GM18951 (cell line): Measurements from ENCODE around the gene STXBP2.

Source experiments
- POLR2A ChIP-seq: IDR thresholded peaks from 4 replicates; pipeline ENCODE4 v1.6.1; 2011; ENCODE audit warnings: mild to moderate bottlenecking; ENCODE audit not compliant: insufficient read length, insufficient read depth; ENCODE audit errors: extremely low read depth
- in situ Hi-C: fragments of 300-500 bp; cut with MboI; formaldehyde crosslinking; loops from one replicate; pipeline ENCODE4 v1.12.0; 2022; ENCODE audit warnings: low sequenced_read_pairs, mixed read lengths, inconsistent platforms; ENCODE audit not compliant: unreplicated experiment

Gene STXBP2

DNA sequence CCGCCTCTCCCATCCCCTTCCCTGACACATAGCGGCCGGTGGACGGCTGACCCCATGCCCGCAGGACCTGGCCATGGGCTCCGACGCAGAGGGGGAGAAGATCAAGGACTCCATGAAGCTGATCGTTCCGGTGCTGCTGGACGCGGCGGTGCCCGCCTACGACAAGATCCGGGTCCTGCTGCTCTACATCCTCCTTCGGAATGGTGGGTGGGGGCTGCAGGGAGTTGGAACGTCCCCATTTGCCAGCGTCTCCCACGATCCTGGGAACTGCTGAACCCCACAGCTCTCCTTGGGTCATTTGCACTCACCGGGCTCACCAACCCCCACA, 7.6 kb downstream of the STXBP2 start:
- TF ChIP-seq POLR2A, result no peak
- in situ Hi-C loops, result loop anchor here (10.0 kb wide), 1 partner anchor 160 kb away; no protein-coding TSS in a partner anchor

DNA sequence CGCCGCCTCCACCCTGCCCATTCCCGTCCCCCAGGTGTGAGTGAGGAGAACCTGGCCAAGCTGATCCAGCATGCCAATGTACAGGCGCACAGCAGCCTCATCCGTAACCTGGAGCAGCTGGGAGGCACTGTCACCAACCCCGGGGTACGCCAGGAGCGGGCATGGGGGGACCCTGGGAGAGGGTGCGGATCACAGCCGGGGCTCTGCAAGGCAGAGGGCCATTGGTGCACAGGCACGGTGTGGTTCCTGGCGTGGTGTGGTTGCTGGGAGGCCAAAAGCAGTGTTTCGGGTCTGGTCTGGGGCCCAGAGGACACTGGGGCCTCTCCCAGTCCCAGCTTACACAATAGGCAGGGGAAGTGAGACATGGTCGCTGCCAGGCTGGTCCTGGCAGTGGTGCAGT, 8.3 kb downstream of the STXBP2 start:
- no peak for TF ChIP-seq POLR2A
- in situ Hi-C loops, result loop anchor here (10.0 kb wide), 1 partner anchor 160 kb away; no protein-coding TSS in a partner anchor

DNA sequence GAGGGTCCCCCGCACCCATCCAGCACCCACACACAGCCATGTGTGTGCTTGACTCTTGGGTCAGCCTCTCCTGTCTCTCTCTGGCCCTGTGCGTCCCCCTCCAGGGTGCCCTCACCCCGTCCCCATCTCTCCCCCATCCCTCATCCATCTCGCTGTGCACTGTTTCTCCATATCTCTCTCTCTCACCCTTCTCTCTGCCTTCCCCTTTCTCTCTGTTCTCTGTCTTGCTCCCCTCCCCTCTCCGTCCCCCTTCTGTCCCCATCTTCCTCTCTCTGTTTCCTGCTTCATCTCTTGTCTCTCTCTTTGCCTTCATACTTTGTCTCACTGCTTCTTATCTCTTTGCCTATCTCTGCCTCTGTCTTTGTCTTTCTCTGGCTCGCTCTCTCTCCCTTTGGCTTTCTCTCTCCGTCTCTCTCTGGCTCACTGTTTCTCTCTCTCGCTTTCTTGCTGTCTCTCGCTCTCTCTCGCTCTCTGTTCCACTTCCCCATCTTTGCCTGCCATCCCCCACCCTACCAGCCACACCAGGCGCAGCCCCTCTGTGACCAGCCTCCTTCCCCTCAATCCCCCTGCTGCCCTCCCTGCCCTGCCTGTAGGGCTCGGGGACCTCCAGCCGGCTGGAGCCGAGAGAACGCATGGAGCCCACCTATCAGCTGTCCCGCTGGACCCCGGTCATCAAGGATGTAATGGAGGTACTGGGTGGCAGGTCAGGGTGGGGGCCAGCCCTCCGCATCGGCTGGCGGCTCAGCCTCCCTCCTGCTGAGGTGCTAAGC, 8.9 kb downstream of the STXBP2 start:
- in situ Hi-C loops, result loop anchor here (10.0 kb wide), 1 partner anchor 159 kb away; no protein-coding TSS in a partner anchor
- no peak for TF ChIP-seq POLR2A

GRCh38 chr19:7646426-7646700, 9.5 kb downstream of the STXBP2 start:
- in situ Hi-C loops, result loop anchor here (10.0 kb wide), 1 partner anchor 158 kb away; no protein-coding TSS in a partner anchor
- TF ChIP-seq POLR2A, result no peak

GRCh38 chr19:7647156-7647555, 10.2 kb downstream of the STXBP2 start:
- no peak for TF ChIP-seq POLR2A
- in situ Hi-C loops, result loop anchor here (10.0 kb wide), 1 partner anchor 158 kb away; no protein-coding TSS in a partner anchor

DNA sequence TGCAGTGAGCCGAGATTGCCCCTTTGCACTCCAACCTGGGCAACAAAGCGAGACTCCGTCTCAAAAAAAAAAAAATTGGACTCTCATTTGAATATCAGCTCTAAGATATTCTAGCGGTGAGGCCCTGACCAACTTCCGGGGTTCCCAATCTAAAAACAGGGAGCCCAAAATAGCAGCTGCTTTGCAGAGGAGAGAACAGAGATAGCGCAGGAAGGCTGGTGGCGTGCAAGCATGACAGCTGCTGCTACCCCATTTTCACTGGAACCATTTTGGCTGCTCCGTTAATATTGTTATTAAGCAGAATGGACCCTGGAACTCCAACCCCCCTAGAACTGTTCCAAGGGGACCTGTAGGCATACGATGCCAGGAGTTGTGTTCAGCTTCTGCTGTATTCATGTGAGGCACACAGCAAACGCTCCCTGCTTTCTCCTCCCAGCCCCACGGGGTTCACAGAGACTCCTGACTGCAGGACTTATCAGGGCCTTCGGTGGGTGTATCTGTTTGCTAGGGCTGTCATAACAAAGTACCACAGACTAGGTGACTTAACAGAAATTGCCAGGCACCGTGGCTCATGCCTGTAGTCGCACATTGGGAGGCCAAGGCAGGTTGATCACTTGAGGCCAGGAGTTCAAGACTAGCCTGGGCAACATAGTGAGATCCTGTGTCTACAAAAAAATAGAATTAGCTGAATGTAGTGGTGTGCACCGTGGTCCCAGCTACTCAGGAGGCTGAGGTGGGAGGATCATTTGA, 11.5 kb downstream of the STXBP2 start:
- in situ Hi-C loops, result loop anchor here (10.0 kb wide), 1 partner anchor 156 kb away; no protein-coding TSS in a partner anchor
- TF ChIP-seq POLR2A, result no peak

DNA sequence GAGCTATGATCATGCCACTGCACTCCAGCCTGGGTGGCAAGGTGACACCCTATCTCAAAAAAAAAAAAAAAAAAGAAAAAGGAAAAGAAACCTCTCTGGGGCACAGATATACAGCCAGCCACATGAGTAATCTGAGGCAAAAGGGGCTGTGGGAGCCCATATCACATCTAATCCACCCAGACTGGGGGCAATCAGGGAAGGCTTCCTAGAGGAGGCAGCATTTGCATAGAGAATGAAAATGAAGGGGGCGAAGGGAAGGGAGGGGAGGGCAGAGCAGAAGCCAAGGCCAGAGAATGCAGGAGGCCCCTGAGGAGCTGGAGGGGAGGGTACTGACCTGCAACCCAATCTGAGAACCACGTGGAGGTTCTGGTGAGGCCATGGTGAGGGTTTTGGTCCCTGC, 13.2 kb downstream of the STXBP2 start:
- in situ Hi-C loops, result no loop called here
- TF ChIP-seq POLR2A, result no peak

DNA sequence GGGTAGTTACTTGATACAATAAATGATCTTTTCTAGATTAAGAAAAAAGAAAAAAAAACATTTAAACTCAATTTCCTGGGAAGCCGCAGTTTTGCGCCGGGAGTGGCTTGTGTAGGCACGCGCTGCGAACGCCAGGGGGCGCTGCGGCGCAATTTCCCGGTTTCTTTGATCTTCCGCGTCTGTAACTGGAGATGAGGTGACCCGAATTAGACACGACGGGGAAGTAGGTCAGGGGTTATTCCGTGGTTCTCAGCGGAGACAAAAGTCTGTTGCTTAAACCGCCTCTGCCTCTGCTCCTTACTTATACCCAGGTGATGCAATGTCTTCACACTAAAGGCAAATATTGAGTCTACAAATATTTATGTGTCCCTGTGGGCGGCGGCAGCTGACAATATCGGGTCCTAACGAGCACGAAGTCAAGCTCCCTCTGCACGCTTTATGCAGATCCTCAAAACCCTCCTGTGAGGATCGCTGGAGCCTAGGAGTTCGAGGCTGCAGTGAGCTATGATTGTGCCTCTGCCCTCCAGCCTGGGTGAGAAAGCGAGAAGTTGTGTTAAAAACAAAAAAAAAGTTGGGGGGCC, 15.2 kb downstream of the STXBP2 start:
- TF ChIP-seq POLR2A, result no peak
- in situ Hi-C loops, result no loop called here

- in situ Hi-C loops, result no loop called here
- no peak for TF ChIP-seq POLR2A
Observed at GRCh38 chr19:7654401-7654800, 17.5 kb downstream of the STXBP2 start.

- no peak for TF ChIP-seq POLR2A
- in situ Hi-C loops, result no loop called here
Observed at GRCh38 chr19:7655581-7655980, 18.7 kb downstream of the STXBP2 start.

GRCh38 chr19:7657131-7657751, 20.3 kb downstream of the STXBP2 start:
- in situ Hi-C loops, result no loop called here
- no peak for TF ChIP-seq POLR2A

DNA sequence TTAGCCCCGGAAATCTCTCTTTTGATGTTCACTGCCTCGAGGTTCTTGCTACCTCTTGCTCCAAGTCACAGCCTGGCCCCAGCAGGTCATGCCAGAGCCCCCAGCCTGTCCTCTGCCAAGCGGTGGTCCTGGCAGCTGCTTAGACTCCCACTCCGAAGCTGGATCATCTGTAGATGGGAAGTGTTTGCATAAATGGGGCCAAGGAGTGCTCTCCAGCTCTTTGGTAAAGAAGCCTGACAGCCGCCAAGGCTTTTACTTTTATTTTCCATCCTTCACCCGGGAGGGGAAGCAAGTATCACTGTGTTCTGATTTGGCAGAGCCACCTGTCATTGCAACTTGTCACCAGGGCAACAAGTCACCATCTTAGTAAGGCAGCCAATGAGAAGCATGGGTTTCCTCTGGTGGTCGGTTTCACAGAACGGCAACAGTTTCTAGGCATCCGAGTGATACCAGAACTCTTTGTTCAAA, 21.3 kb downstream of the STXBP2 start:
- in situ Hi-C loops, result no loop called here
- no peak for TF ChIP-seq POLR2A
